GM19193 (cell line): ENCODE measurements around the gene ETV3L.

Experiments
- POLR2A ChIP-seq: IDR thresholded peaks from 4 replicates; pipeline ENCODE4 v1.6.1; 2011; ENCODE audit not compliant: insufficient read depth, insufficient read length; ENCODE audit errors: extremely low read depth

ETV3L gene

GRCh38 chr1:157080714-157081113 lies 18.9 kb downstream of the ETV3L start:
- TF ChIP-seq POLR2A, result no peak

- no peak for TF ChIP-seq POLR2A
These were observed 22.2 kb downstream of the ETV3L start for GRCh38 chr1:157077394-157077793.

GRCh38 chr1:157073944-157074685 lies 25.5 kb downstream of the ETV3L start:
- TF ChIP-seq POLR2A, result no peak

GRCh38 chr1:157069601-157070000 lies 30.0 kb downstream of the ETV3L start:
- TF ChIP-seq POLR2A, result no peak

GRCh38 chr1:157056269-157056668 lies 43.3 kb downstream of the ETV3L start:
- TF ChIP-seq POLR2A, result no peak

- no peak for TF ChIP-seq POLR2A
These were observed 48.8 kb downstream of the ETV3L start for GRCh38 chr1:157050836-157051235.

- TF ChIP-seq POLR2A, result no peak
These were observed 52.6 kb downstream of the ETV3L start for GRCh38 chr1:157047062-157047410.

GRCh38 chr1:157045250-157046218 lies 54.1 kb downstream of the ETV3L start, which contains the start of gene ARHGEF11:
ARHGEF11 (minus strand) TSS chr1:157045742; CDS start chr1:157044330, 1,412 bp downstream.
- peak; percentile 47 for TF ChIP-seq POLR2A

- no peak for TF ChIP-seq POLR2A
These were observed 55.3 kb downstream of the ETV3L start for GRCh38 chr1:157044326-157044725.

- TF ChIP-seq POLR2A, result no peak
These were observed 55.9 kb downstream of the ETV3L start for GRCh38 chr1:157043685-157044084.

GRCh38 chr1:157042846-157043245 lies 56.8 kb downstream of the ETV3L start:
- TF ChIP-seq POLR2A, result no peak
